CD4-positive, alpha-beta memory T cell (primary cell): ENCODE data around the gene CCRL2. TPM values are rescaled to one million over a fixed set of nuclear protein-coding genes. Genes with fewer than 3 reads are reported as not detected.
"Not testable (repeated sequence)": the region's sequence is repeated elsewhere in the genome, so short reads cannot be mapped to it uniquely, and the experiment has no call there.

Experiments used
- CTCF ChIA-PET: fragments of 350-600 bp; sonication (Branson Sonifier 250); formaldehyde crosslinking; loops from one replicate; lab custom pipeline; 2021; ENCODE audit warnings: inconsistent platforms; ENCODE audit not compliant: partially characterized antibody; lab: Charles Lee
- POLR2A ChIA-PET: fragments of 350-600 bp; sonication (Branson Sonifier 250); formaldehyde crosslinking; loops from one replicate; lab custom pipeline; 2021; ENCODE audit not compliant: partially characterized antibody; lab: Charles Lee
- DNase-seq, 5 donors: peaks; one replicate each; pipeline versions ENCODE4 v3.0.0 to v3.0.0-alpha.2; 2020 to 2022; ENCODE audit warnings: mixed read lengths in 1 of 5
- H3K27ac ChIP-seq: one replicate; pipeline ENCODE4 v1.7.0; 2013; ENCODE audit warnings: low read depth, low read length
- H3K27me3 ChIP-seq: 2 replicates; pipeline ENCODE4 v1.7.0; 2013; ENCODE audit warnings: mild to moderate bottlenecking, low read length, moderate library complexity; ENCODE audit not compliant: insufficient read depth
- H3K36me3 ChIP-seq: 2 replicates; pipeline ENCODE4 v1.7.0; 2013; ENCODE audit warnings: mild to moderate bottlenecking, low read length, moderate library complexity; ENCODE audit not compliant: insufficient read depth
- H3K4me1 ChIP-seq: 2 replicates; pipeline ENCODE4 v1.7.0; 2013; ENCODE audit warnings: mild to moderate bottlenecking, low read length, moderate library complexity; ENCODE audit not compliant: insufficient read depth
- H3K4me3 ChIP-seq, 2 donors: one replicate each; pipeline ENCODE4 v1.7.0; 2013; ENCODE audit warnings: low read length in 2 of 2, mild to moderate bottlenecking in 1 of 2
- H3K9me3 ChIP-seq, 2 donors: one replicate each; pipeline ENCODE4 v1.7.0; 2013; ENCODE audit warnings: low read length in 2 of 2, control low read depth in 1 of 2; ENCODE audit not compliant: control insufficient read depth in 1 of 2
- H3K27ac Mint-ChIP-seq, 7 donors: one replicate each; pipeline ENCODE4 v1.8.0; 2020 to 2021; ENCODE audit warnings: mixed read lengths in 7 of 7, mild to moderate bottlenecking in 6 of 7, inconsistent platforms in 3 of 7, moderate library complexity in 3 of 7
- H3K27me3 Mint-ChIP-seq, 2 donors: one replicate each; pipeline ENCODE4 v1.8.0; 2020 to 2021; ENCODE audit warnings: mixed read lengths in 2 of 2
- H3K36me3 Mint-ChIP-seq, 2 donors: one replicate each; pipeline ENCODE4 v1.8.0; 2020 to 2021; ENCODE audit warnings: mixed read lengths in 2 of 2, inconsistent platforms in 1 of 2, mild to moderate bottlenecking in 1 of 2
- H3K4me1 Mint-ChIP-seq, 4 donors: one replicate each; pipeline ENCODE4 v1.8.0; 2020 to 2021; ENCODE audit warnings: mixed read lengths in 4 of 4, mild to moderate bottlenecking in 1 of 4
- H3K4me3 Mint-ChIP-seq, 8 donors: one replicate each; pipeline ENCODE4 v1.8.0; 2020 to 2021; ENCODE audit warnings: mixed read lengths in 8 of 8, mild to moderate bottlenecking in 7 of 8, moderate library complexity in 6 of 8, inconsistent platforms in 3 of 8
- H3K9me3 Mint-ChIP-seq, 8 donors: one replicate each; pipeline ENCODE4 v1.8.0; 2020 to 2021; ENCODE audit warnings: mixed read lengths in 8 of 8, mild to moderate bottlenecking in 5 of 8, inconsistent platforms in 3 of 8, moderate library complexity in 1 of 8
- intact Hi-C: fragments of 100-400 bp; cut with micrococcal nuclease; formaldehyde crosslinking; loops from one replicate; pipeline ENCODE4 v1.15.1; 2023
- polyA plus RNA-seq, 2 donors: library from polyadenylated mRNA; unstranded; fragments of 300-500 nt; fragmentation: Illumina TruSeq; gene quantifications; one replicate each; pipeline ENCODE4 v1.2.3, GENCODE V29; 2021
- total RNA-seq, 2 experiments: library from RNA; stranded (reverse); gene quantifications; one replicate each; pipeline ENCODE4 v1.2.3, GENCODE V29; 2021

The CCRL2 gene
- total and polyA plus RNA-seq, 4 experiments from 2014 or later: 0.39 to 1.8 (median 0.78) TPM

- Mint-ChIP-seq H3K27me3 (peaks cover 0 to 2% of the 10 kb centered on the region in 2 donors), H3K4me1 (peaks cover 5 to 14% (median 7%) of the 10 kb centered on the region in 4 donors), H3K36me3 (peaks cover 0 to 2% of the 10 kb centered on the region in 2 donors), H3K27ac (no peak overlapping the region), H3K9me3 (peaks cover 2 to 30% (median 15%) of the 10 kb centered on the region in 8 donors), H3K4me3 (no peak overlapping the region)
- ChIA-PET CTCF (no interaction called here), POLR2A (no interaction called here)
- Histone ChIP-seq H3K27me3 (no peaks in the 10 kb centered on the region), H3K4me1 (peaks cover 4% of the 10 kb centered on the region), H3K9me3 (no peaks in the 10 kb centered on the region), H3K4me3 (no peak overlapping the region), H3K27ac (no peak overlapping the region), H3K36me3 (no peaks in the 10 kb centered on the region)
- intact Hi-C loops: no loop called here
- no peak for DNase-seq
Measured at GRCh38 chr3:46429250-46429649, 22.2 kb downstream of the CCRL2 start.

- H3K36me3 ChIP-seq: no peaks in the 10 kb centered on the region
- H3K4me1 ChIP-seq: peaks cover 4% of the 10 kb centered on the region
- Mint-ChIP-seq H3K4me1 (peaks cover 5 to 14% (median 7%) of the 10 kb centered on the region in 4 donors), H3K4me3 (no peak overlapping the region), H3K27ac (no peak overlapping the region), H3K9me3 (peaks cover 2 to 30% (median 15%) of the 10 kb centered on the region in 8 donors), H3K36me3 (peaks cover 0 to 2% of the 10 kb centered on the region in 2 donors), H3K27me3 (peaks cover 0 to 2% of the 10 kb centered on the region in 2 donors)
- POLR2A ChIA-PET: no interaction called here
- no peak overlapping the region for H3K27ac ChIP-seq
- intact Hi-C loops: no loop called here
- H3K4me3 ChIP-seq: no peak overlapping the region
- H3K9me3 ChIP-seq: no peaks in the 10 kb centered on the region
- no peaks in the 10 kb centered on the region for H3K27me3 ChIP-seq
- CTCF ChIA-PET: no interaction called here
- DNase-seq: no peak
Measured at GRCh38 chr3:46429671-46430070, 22.6 kb downstream of the CCRL2 start.

GRCh38 chr3:46430879-46431278 lies 23.8 kb downstream of the CCRL2 start:
- POLR2A ChIA-PET, H3K27ac Mint-ChIP-seq: not testable (repeated sequence)

GRCh38 chr3:46431905-46432304 lies 24.8 kb downstream of the CCRL2 start:
- POLR2A ChIA-PET, H3K4me1 Mint-ChIP-seq, DNase-seq, intact Hi-C loops, H3K27ac ChIP-seq, H3K27me3 ChIP-seq, H3K4me1 ChIP-seq, H3K4me3 Mint-ChIP-seq, H3K27ac Mint-ChIP-seq, H3K36me3 ChIP-seq, H3K4me3 ChIP-seq, CTCF ChIA-PET, H3K9me3 ChIP-seq, H3K27me3 Mint-ChIP-seq, H3K36me3 Mint-ChIP-seq: not testable (repeated sequence)
- H3K9me3 Mint-ChIP-seq: peaks cover 2 to 30% (median 15%) of the 10 kb centered on the region in 8 donors

More at GRCh38 chr3:46430879-46431278, 23.8 kb downstream of the CCRL2 start:
- H3K27ac ChIP-seq, H3K36me3 ChIP-seq, H3K36me3 Mint-ChIP-seq, intact Hi-C loops, H3K4me3 Mint-ChIP-seq, H3K4me1 ChIP-seq, H3K4me3 ChIP-seq, DNase-seq, H3K27me3 Mint-ChIP-seq, CTCF ChIA-PET, H3K9me3 ChIP-seq, H3K27me3 ChIP-seq: not testable (repeated sequence)
- H3K9me3 Mint-ChIP-seq: peaks cover 2 to 30% (median 15%) of the 10 kb centered on the region in 8 donors
- H3K4me1 Mint-ChIP-seq: peaks cover 5 to 12% (median 7%) of the 10 kb centered on the region in 4 donors

- H3K27me3 Mint-ChIP-seq, H3K36me3 ChIP-seq, POLR2A ChIA-PET, H3K4me3 ChIP-seq, H3K27ac ChIP-seq, H3K4me3 Mint-ChIP-seq, DNase-seq, H3K36me3 Mint-ChIP-seq, H3K27me3 ChIP-seq, CTCF ChIA-PET, H3K4me1 ChIP-seq, H3K9me3 ChIP-seq, H3K27ac Mint-ChIP-seq, H3K4me1 Mint-ChIP-seq, intact Hi-C loops: not testable (repeated sequence)
- peaks cover 2 to 30% (median 15%) of the 10 kb centered on the region in 8 donors for H3K9me3 Mint-ChIP-seq
Measured at GRCh38 chr3:46433118-46433517, 26.1 kb downstream of the CCRL2 start.

GRCh38 chr3:46433841-46434240 lies 26.8 kb downstream of the CCRL2 start:
- Histone ChIP-seq H3K9me3 (no peaks in the 10 kb centered on the region), H3K27me3 (no peaks in the 10 kb centered on the region), H3K4me1 (peaks cover 4% of the 10 kb centered on the region), H3K36me3 (no peaks in the 10 kb centered on the region), H3K27ac (no peak overlapping the region), H3K4me3 (no peak overlapping the region)
- peaks cover 0 to 3% (median 0%) of the 10 kb centered on the region in 4 donors for H3K4me1 Mint-ChIP-seq
- H3K27me3 Mint-ChIP-seq: peaks cover 0 to 2% of the 10 kb centered on the region in 2 donors
- ChIA-PET POLR2A (no interaction called here), CTCF (no interaction called here)
- no peak overlapping the region for H3K27ac Mint-ChIP-seq
- H3K9me3 Mint-ChIP-seq: peaks cover 2 to 30% (median 15%) of the 10 kb centered on the region in 8 donors
- no peak for DNase-seq
- peaks cover 0 to 2% of the 10 kb centered on the region in 2 donors for H3K36me3 Mint-ChIP-seq
- intact Hi-C loops: no loop called here
- H3K4me3 Mint-ChIP-seq: no peak overlapping the region

GRCh38 chr3:46435081-46435726 lies 28.1 kb downstream of the CCRL2 start:
- H3K36me3 Mint-ChIP-seq: peaks cover 0 to 1% of the 10 kb centered on the region in 2 donors
- no peak overlapping the region for H3K27ac Mint-ChIP-seq
- DNase-seq: no peak
- POLR2A ChIA-PET: interaction anchor here (0.6 kb wide), 1 partner anchor 904 kb away, joined by 3 read pairs; no protein-coding TSS in a partner anchor
- H3K27me3 Mint-ChIP-seq: no peaks in the 10 kb centered on the region
- no peak overlapping the region for H3K27ac ChIP-seq
- peaks cover 0 to 5% (median 0%) of the 10 kb centered on the region in 4 donors for H3K4me1 Mint-ChIP-seq
- H3K9me3 Mint-ChIP-seq: peaks cover 2 to 29% (median 15%) of the 10 kb centered on the region in 8 donors
- intact Hi-C loops: no loop called here
- no peak overlapping the region for H3K4me3 ChIP-seq
- H3K27me3 ChIP-seq: no peaks in the 10 kb centered on the region
- H3K4me1 ChIP-seq: peaks cover 4% of the 10 kb centered on the region
- no peak overlapping the region for H3K4me3 Mint-ChIP-seq
- no peaks in the 10 kb centered on the region for H3K9me3 ChIP-seq
- no peaks in the 10 kb centered on the region for H3K36me3 ChIP-seq
- CTCF ChIA-PET: interaction anchor here (1.0 kb wide), 1 partner anchor 9 kb away, joined by 3 read pairs; no protein-coding TSS in a partner anchor
